ENCODE results near the gene THBS3.
"Not testable (repeated sequence)": the region's sequence is repeated elsewhere in the genome, so short reads cannot be mapped to it uniquely, and the experiment has no call there.

THBS3 gene

GRCh38 chr1:155207806-155208540, at the start of gene THBS3:
Gene THBS3, minus strand, starts transcription at chr1:155207897. Its CDS starts 21 bp downstream, at chr1:155207876.
- DNase-seq, result peak; percentile 57

GRCh38 chr1:155256058-155256852, 48.6 kb upstream of the THBS3 start:
- DNase-seq, result no peak

- DNase-seq, result peak; percentile 76
Observed at GRCh38 chr1:155255243-155256007, 47.7 kb upstream of the THBS3 start, which contains the start of gene ENTREP3. Gene ENTREP3, minus strand, starts transcription at chr1:155255483. Its CDS starts 606 bp downstream, at chr1:155254877.

GRCh38 chr1:155254714-155255242, 47.1 kb upstream of the THBS3 start:
- DNase-seq, result no peak

GRCh38 chr1:155254228-155254713, 46.6 kb upstream of the THBS3 start:
- no peak for DNase-seq

- no peak for DNase-seq
Observed at GRCh38 chr1:155253797-155254196, 46.1 kb upstream of the THBS3 start.

- no peak for DNase-seq
Observed at GRCh38 chr1:155253208-155253607, 45.5 kb upstream of the THBS3 start.

GRCh38 chr1:155251566-155251965, 43.9 kb upstream of the THBS3 start:
- no peak for DNase-seq

GRCh38 chr1:155250633-155251449, 43.1 kb upstream of the THBS3 start:
- peak; percentile 90 for DNase-seq

GRCh38 chr1:155250246-155250632, 42.5 kb upstream of the THBS3 start:
- no peak for DNase-seq

GRCh38 chr1:155247667-155248553, 40.2 kb upstream of the THBS3 start:
- no peak for DNase-seq

GRCh38 chr1:155246796-155247195, 39.1 kb upstream of the THBS3 start:
- not testable (repeated sequence) for DNase-seq

GRCh38 chr1:155245163-155245524, 37.4 kb upstream of the THBS3 start:
- DNase-seq, result no peak

GRCh38 chr1:155244368-155245162, 36.9 kb upstream of the THBS3 start:
- peak; percentile 100 for DNase-seq

GRCh38 chr1:155242805-155243358, 35.2 kb upstream of the THBS3 start:
- DNase-seq, result no peak

- DNase-seq, result no peak
Observed at GRCh38 chr1:155241841-155242264, 34.2 kb upstream of the THBS3 start.

- DNase-seq, result peak; percentile 86
Observed at GRCh38 chr1:155241069-155241679, 33.5 kb upstream of the THBS3 start.

GRCh38 chr1:155236451-155236850, 28.8 kb upstream of the THBS3 start:
- DNase-seq, result no peak

GRCh38 chr1:155235375-155235774, 27.7 kb upstream of the THBS3 start:
- DNase-seq, result not testable (repeated sequence)

All from fibroblast of upper back skin (primary cell).